KMS-11 (cell line): Measurements from ENCODE around the gene SLC40A1.

ENCODE experiments used
- H2AFZ ChIP-seq: fragments of 200-600 bp; sonication (generic); 2 replicates; pipeline ENCODE4 v1.6.1; 2016; ENCODE audit warnings: antibody characterized with exemption, mixed run types, low read depth
- H3K27ac ChIP-seq: fragments of 200-600 bp; sonication (generic); 2 replicates; pipeline ENCODE4 v1.6.1; 2016; ENCODE audit warnings: mild to moderate bottlenecking, mixed run types
- H3K27me3 ChIP-seq: fragments of 200-600 bp; sonication (generic); 2 replicates; pipeline ENCODE4 v1.6.1; 2017; ENCODE audit warnings: mild to moderate bottlenecking, low read depth, mixed run types, moderate library complexity; ENCODE audit not compliant: insufficient read depth
- H3K36me3 ChIP-seq: fragments of 200-600 bp; sonication (generic); 2 replicates; pipeline ENCODE4 v1.6.1; 2017; ENCODE audit warnings: mild to moderate bottlenecking, mixed run types; ENCODE audit not compliant: insufficient read depth
- H3K4me1 ChIP-seq: fragments of 200-600 bp; sonication (generic); 2 replicates; pipeline ENCODE4 v1.6.1; 2016; ENCODE audit warnings: mild to moderate bottlenecking, low read depth, mixed run types; ENCODE audit not compliant: poor library complexity, severe bottlenecking
- H3K4me2 ChIP-seq: fragments of 200-600 bp; sonication (generic); 2 replicates; pipeline ENCODE4 v1.7.0; 2016; ENCODE audit warnings: mild to moderate bottlenecking, mixed run types
- H3K4me3 ChIP-seq: fragments of 200-600 bp; sonication (generic); IDR thresholded peaks from 2 replicates; pipeline ENCODE4 v1.6.1; 2017; ENCODE audit warnings: low read depth, low read length, mixed read lengths; ENCODE audit not compliant: insufficient read depth
- H3K79me2 ChIP-seq: fragments of 200-600 bp; sonication (generic); 2 replicates; pipeline ENCODE4 v1.6.1; 2016; ENCODE audit warnings: low read depth, mixed run types; ENCODE audit not compliant: insufficient read depth
- H3K9ac ChIP-seq: fragments of 200-600 bp; sonication (generic); 2 replicates; pipeline ENCODE4 v1.6.1; 2016; ENCODE audit warnings: mild to moderate bottlenecking, mixed run types
- H4K20me1 ChIP-seq: fragments of 200-600 bp; sonication (generic); 2 replicates; pipeline ENCODE4 v1.6.1; 2016; ENCODE audit warnings: mild to moderate bottlenecking, mixed run types; ENCODE audit not compliant: insufficient read depth
- CTCF ChIP-seq: fragments of 200-600 bp; sonication (generic); conservative IDR thresholded peaks from 2 replicates; pipeline ENCODE4 v1.6.1; 2017; ENCODE audit warnings: low read depth, mild to moderate bottlenecking, antibody characterized with exemption, low read length, moderate library complexity, mixed read lengths

The SLC40A1 gene

GRCh38 chr2:189549449-189549832 lies 31.1 kb downstream of the SLC40A1 start:
- H3K36me3 ChIP-seq, result no peaks in the 10 kb centered on the region
- no peak for TF ChIP-seq CTCF
- H3K4me2 ChIP-seq, result peak overlapping the region; percentile 30; the same call in 1 of the 2 replicates
- no peak overlapping the region for H3K27ac ChIP-seq
- H4K20me1 ChIP-seq, result no peaks in the 10 kb centered on the region
- H3K4me3 ChIP-seq, result no peak overlapping the region
- H3K9ac ChIP-seq, result no peak overlapping the region
- H3K4me1 ChIP-seq, result peaks cover 34% of the 10 kb centered on the region
- H3K27me3 ChIP-seq, result no peaks in the 10 kb centered on the region
- peak overlapping the region; percentile 43; the same call in 1 of the 2 replicates for H2AFZ ChIP-seq
- no peaks in the 10 kb centered on the region for H3K79me2 ChIP-seq

GRCh38 chr2:189548666-189549448 lies 31.7 kb downstream of the SLC40A1 start:
- no peaks in the 10 kb centered on the region for H3K27me3 ChIP-seq
- no peaks in the 10 kb centered on the region for H3K36me3 ChIP-seq
- H3K4me3 ChIP-seq, result no peak overlapping the region
- no peaks in the 10 kb centered on the region for H3K79me2 ChIP-seq
- no peaks in the 10 kb centered on the region for H4K20me1 ChIP-seq
- TF ChIP-seq CTCF, result no peak
- peak overlapping the region; percentile 43; the same call in 1 of the 2 replicates for H2AFZ ChIP-seq
- H3K27ac ChIP-seq, result no peak overlapping the region
- no peak overlapping the region for H3K9ac ChIP-seq
- peak overlapping the region; percentile 30; the same call in 1 of the 2 replicates for H3K4me2 ChIP-seq
- H3K4me1 ChIP-seq, result peaks cover 40% of the 10 kb centered on the region

GRCh38 chr2:189545418-189545817 lies 35.2 kb downstream of the SLC40A1 start:
- Histone ChIP-seq H3K27ac (no peak overlapping the region), H3K4me1 (peaks cover 51% of the 10 kb centered on the region), H2AFZ (no peak overlapping the region), H3K79me2 (no peaks in the 10 kb centered on the region), H3K27me3 (no peaks in the 10 kb centered on the region), H3K9ac (no peak overlapping the region), H3K36me3 (no peaks in the 10 kb centered on the region), H3K4me2 (peak overlapping the region; percentile 53; the same call in 1 of the 2 replicates), H3K4me3 (no peak overlapping the region), H4K20me1 (no peaks in the 10 kb centered on the region)
- no peak for TF ChIP-seq CTCF

- Histone ChIP-seq H4K20me1 (no peaks in the 10 kb centered on the region), H3K4me2 (peak overlapping the region; percentile 53), H3K27me3 (no peaks in the 10 kb centered on the region), H3K27ac (peak overlapping the region; percentile 55), H3K79me2 (no peaks in the 10 kb centered on the region), H3K9ac (no peak overlapping the region), H3K4me1 (peaks cover 48% of the 10 kb centered on the region), H3K4me3 (no peak overlapping the region), H2AFZ (peak overlapping the region; percentile 39; the same call in 1 of the 2 replicates), H3K36me3 (no peaks in the 10 kb centered on the region)
- TF ChIP-seq CTCF, result peak; percentile 36; the same call in 1 of the 2 replicates
Observed at GRCh38 chr2:189544318-189545042, 36.1 kb downstream of the SLC40A1 start.
